Loucy (cell line): ENCODE results near the gene HIGD1A.
"Not testable (repeated sequence)": the region's sequence is repeated elsewhere in the genome, so short reads cannot be mapped to it uniquely, and the experiment has no call there.

ENCODE experiments used
- H2AFZ ChIP-seq: fragments of 200-600 bp; sonication (generic); 2 replicates; pipeline ENCODE4 v1.6.0; 2016; ENCODE audit warnings: antibody characterized with exemption, mild to moderate bottlenecking, low read length, moderate library complexity
- H3F3A ChIP-seq: fragments of 200-600 bp; 2 replicates; pipeline ENCODE4 v1.6.0; 2016; ENCODE audit warnings: antibody characterized with exemption, low read depth, mild to moderate bottlenecking
- H3K27me3 ChIP-seq: fragments of 200-600 bp; sonication (generic); 2 replicates; pipeline ENCODE4 v1.6.1; 2014; ENCODE audit warnings: low read length, mild to moderate bottlenecking; ENCODE audit not compliant: insufficient read depth, poor library complexity, severe bottlenecking
- H3K36me3 ChIP-seq: fragments of 200-600 bp; sonication (generic); 2 replicates; pipeline ENCODE4 v1.6.1; 2016; ENCODE audit warnings: low read length; ENCODE audit not compliant: insufficient read depth
- H3K4me1 ChIP-seq: fragments of 200-600 bp; sonication (generic); 2 replicates; pipeline ENCODE4 v1.5.1; 2014; ENCODE audit warnings: low read length, mild to moderate bottlenecking; ENCODE audit not compliant: insufficient read depth, poor library complexity, severe bottlenecking
- H3K4me2 ChIP-seq: fragments of 200-600 bp; sonication (generic); 2 replicates; pipeline ENCODE4 v1.6.0; 2014; ENCODE audit warnings: antibody characterized with exemption, low read length, low read depth, mild to moderate bottlenecking; ENCODE audit not compliant: poor library complexity, severe bottlenecking
- H3K4me3 ChIP-seq: fragments of 200-600 bp; sonication (generic); 2 replicates; pipeline ENCODE4 v1.5.1; 2014; ENCODE audit warnings: low read length, mild to moderate bottlenecking, mixed read lengths; ENCODE audit not compliant: poor library complexity, severe bottlenecking
- H3K79me2 ChIP-seq: fragments of 200-600 bp; sonication (generic); 2 replicates; pipeline ENCODE4 v1.6.1; 2014; ENCODE audit warnings: low read length; ENCODE audit not compliant: insufficient read depth
- H3K9ac ChIP-seq: fragments of 200-600 bp; sonication (generic); 2 replicates; pipeline ENCODE4 v1.6.0; 2014; ENCODE audit warnings: mild to moderate bottlenecking, low read depth, low read length, moderate library complexity; ENCODE audit not compliant: poor library complexity, severe bottlenecking
- H3K9me2 ChIP-seq: fragments of 200-600 bp; sonication (generic); replicated peaks from 2 replicates; pipeline ENCODE4 v1.6.1; 2016; ENCODE audit warnings: low read depth, low read length, mixed read lengths
- H3K9me3 ChIP-seq: fragments of 200-600 bp; sonication (generic); 2 replicates; pipeline ENCODE4 v1.6.1; 2014; ENCODE audit warnings: mild to moderate bottlenecking, antibody characterized with exemption, low read length, low read depth; ENCODE audit not compliant: insufficient read depth
- H4K20me1 ChIP-seq: fragments of 200-600 bp; sonication (generic); 2 replicates; pipeline ENCODE4 v1.6.0; 2014; ENCODE audit warnings: antibody characterized with exemption, low read length, mild to moderate bottlenecking; ENCODE audit not compliant: insufficient read depth, poor library complexity, severe bottlenecking
- CTCF ChIP-seq: fragments of 200-600 bp; sonication (generic); conservative IDR thresholded peaks from 2 replicates; pipeline ENCODE4 v1.5.1; 2014; ENCODE audit warnings: mild to moderate bottlenecking, antibody characterized with exemption, low read length
- EZH2phosphoT487 ChIP-seq: fragments of 200-600 bp; IDR thresholded peaks from 2 replicates; pipeline ENCODE4 v1.6.1; 2018; ENCODE audit warnings: antibody characterized with exemption, mild to moderate bottlenecking, moderate library complexity, borderline replicate concordance

HIGD1A gene

GRCh38 chr3:42814914-42815507, 10.7 kb upstream of the HIGD1A start:
- H3K4me2 ChIP-seq, result no peak overlapping the region

DNA sequence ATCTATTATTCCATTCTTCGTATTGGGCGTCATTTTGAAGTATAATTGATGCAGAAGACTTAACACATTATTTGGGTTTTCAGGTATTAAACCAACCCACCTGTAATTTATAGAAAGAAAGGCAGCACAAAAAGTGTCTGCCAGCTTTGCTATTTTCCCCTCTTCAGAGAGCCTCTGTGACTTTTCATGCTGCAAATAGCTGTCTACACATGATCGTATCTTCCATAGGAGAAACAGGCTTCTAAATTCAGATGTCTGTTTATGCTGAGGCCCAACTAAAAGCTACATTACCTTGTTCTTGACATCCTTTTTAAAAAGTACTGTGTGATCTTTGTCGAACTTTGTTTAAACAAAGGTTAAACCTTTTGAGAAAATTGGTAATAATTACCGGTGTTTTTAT, 10.0 kb upstream of the HIGD1A start:
- no peaks in the 10 kb centered on the region for H3K79me2 ChIP-seq
- TF ChIP-seq EZH2phosphoT487 (no peak), CTCF (no peak)
- no peaks in the 10 kb centered on the region for H4K20me1 ChIP-seq
- no peaks in the 10 kb centered on the region for H3K9me3 ChIP-seq
- H3K9me2 ChIP-seq, result no peaks in the 10 kb centered on the region
- H3K4me1 ChIP-seq, result no peaks in the 10 kb centered on the region
- no peak overlapping the region for H3K4me2 ChIP-seq
- H3K9ac ChIP-seq, result no peak overlapping the region
- no peaks in the 10 kb centered on the region for H3K27me3 ChIP-seq
- H3F3A ChIP-seq, result no peaks in the 10 kb centered on the region
- H3K36me3 ChIP-seq, result no peaks in the 10 kb centered on the region
- H3K4me3 ChIP-seq, result no peak overlapping the region
- no peak overlapping the region for H2AFZ ChIP-seq

More at GRCh38 chr3:42814914-42815507, 10.7 kb upstream of the HIGD1A start:
- H3K9me3 ChIP-seq, result no peaks in the 10 kb centered on the region
- H3K9ac ChIP-seq, result no peak overlapping the region
- H3K4me3 ChIP-seq, result no peak overlapping the region
- H3K4me1 ChIP-seq, result no peaks in the 10 kb centered on the region
- no peak for TF ChIP-seq CTCF
- TF ChIP-seq EZH2phosphoT487, result no peak
- no peaks in the 10 kb centered on the region for H3K36me3 ChIP-seq
- no peaks in the 10 kb centered on the region for H3K27me3 ChIP-seq
- H2AFZ ChIP-seq, result no peak overlapping the region
- no peaks in the 10 kb centered on the region for H4K20me1 ChIP-seq
- H3K79me2 ChIP-seq, result no peaks in the 10 kb centered on the region
- H3F3A ChIP-seq, result no peaks in the 10 kb centered on the region
- no peaks in the 10 kb centered on the region for H3K9me2 ChIP-seq

DNA sequence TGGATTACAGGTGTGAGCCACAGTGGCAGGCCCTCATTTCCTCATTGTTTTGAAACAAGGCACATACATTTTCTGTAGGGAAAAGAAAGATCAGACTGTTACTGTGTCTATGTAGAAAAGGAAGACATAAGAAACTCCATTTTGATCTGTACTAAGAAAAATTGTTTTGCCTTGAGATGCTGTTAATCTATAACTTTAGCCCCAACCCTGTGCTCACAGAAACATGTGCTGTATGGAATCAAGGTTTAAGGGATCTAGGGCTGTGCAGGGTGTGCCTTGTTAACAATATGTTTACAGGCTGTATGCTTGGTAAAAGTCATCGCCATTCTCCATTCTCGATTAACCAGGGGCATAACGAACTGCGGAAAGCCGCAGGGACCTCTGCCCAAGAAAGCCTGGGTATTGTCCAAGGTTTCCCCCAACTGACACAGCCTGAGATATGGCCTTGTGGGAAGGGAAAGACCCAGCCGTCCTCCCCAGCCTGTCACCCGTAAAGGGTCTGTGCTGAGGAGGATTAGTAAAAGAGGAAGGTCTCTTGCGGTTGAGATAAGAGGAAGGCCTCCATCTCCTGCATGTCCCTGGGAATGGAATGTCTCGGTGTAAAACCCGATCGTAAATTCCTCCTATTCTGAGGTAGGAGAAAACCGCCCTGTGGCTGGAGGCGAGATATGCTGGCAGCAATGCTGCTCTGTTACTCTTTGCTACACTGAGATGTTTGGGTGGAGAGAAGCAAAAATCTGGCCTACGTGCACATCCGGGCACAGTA, 7.0 kb upstream of the HIGD1A start:
- H3K79me2 ChIP-seq, H3K4me2 ChIP-seq, H3K4me3 ChIP-seq, H2AFZ ChIP-seq, H3K9me3 ChIP-seq, H3K4me1 ChIP-seq, H3K9ac ChIP-seq, H4K20me1 ChIP-seq, H3F3A ChIP-seq, H3K27me3 ChIP-seq, H3K36me3 ChIP-seq, H3K9me2 ChIP-seq: not testable (repeated sequence)

- H3K9me3 ChIP-seq, H3K9ac ChIP-seq, H3F3A ChIP-seq, H3K27me3 ChIP-seq, H3K4me2 ChIP-seq, H3K79me2 ChIP-seq, H3K4me1 ChIP-seq, H3K4me3 ChIP-seq, H2AFZ ChIP-seq, H3K9me2 ChIP-seq, H3K36me3 ChIP-seq, H4K20me1 ChIP-seq: not testable (repeated sequence)
Measured at GRCh38 chr3:42810706-42811105, 6.4 kb upstream of the HIGD1A start.
